Liver (tissue), 9 donors: Measurements from ENCODE around the gene BRI3. TPM values are rescaled to one million over a fixed set of nuclear protein-coding genes. Genes with fewer than 3 reads are reported as not detected.
A peak's percentile ranks its signal among the peaks of the same experiment; 100 is the strongest.

Experiments
- DNase-seq: peaks from one replicate; pipeline ENCODE4 v3.0.0-alpha.2; 2017; ENCODE audit warnings: low spot score
- H3K27ac ChIP-seq, 2 donors: one replicate each; pipeline ENCODE4 v1.7.0; 2013; ENCODE audit warnings: inconsistent platforms in 2 of 2, low read length in 2 of 2, control low read depth in 1 of 2, low read depth in 1 of 2, mild to moderate bottlenecking in 1 of 2
- H3K27me3 ChIP-seq, 4 donors: one replicate each; pipeline versions ENCODE4 v1.6.1 to v1.7.0; 2013; ENCODE audit warnings: low read length in 3 of 4, inconsistent platforms in 1 of 4, mild to moderate bottlenecking in 1 of 4, moderate library complexity in 1 of 4; ENCODE audit not compliant: control insufficient read depth in 4 of 4, insufficient read depth in 4 of 4
- H3K36me3 ChIP-seq, 4 donors: one replicate each; pipeline versions ENCODE4 v1.6.1 to v1.7.0; 2013; ENCODE audit warnings: low read length in 3 of 4, mild to moderate bottlenecking in 3 of 4, low read depth in 1 of 4, moderate library complexity in 1 of 4; ENCODE audit not compliant: control insufficient read depth in 4 of 4, insufficient read depth in 3 of 4
- H3K4me1 ChIP-seq, 4 donors: one replicate each; pipeline versions ENCODE4 v1.6.1 to v1.7.0; 2013; ENCODE audit warnings: low read length in 3 of 4, mild to moderate bottlenecking in 3 of 4, moderate library complexity in 1 of 4; ENCODE audit not compliant: control insufficient read depth in 4 of 4, insufficient read depth in 4 of 4
- H3K4me3 ChIP-seq, 3 donors: one replicate each; pipeline versions ENCODE4 v1.6.1 to v1.7.0; 2013; ENCODE audit warnings: low read length in 3 of 3, control low read depth in 1 of 3, low read depth in 1 of 3, mild to moderate bottlenecking in 1 of 3
- H3K9ac ChIP-seq, 2 donors: one replicate each; pipeline ENCODE4 v1.7.0; 2013; ENCODE audit warnings: low read length in 2 of 2, mild to moderate bottlenecking in 2 of 2, moderate library complexity in 2 of 2, control low read depth in 1 of 2, low read depth in 1 of 2
- H3K9me3 ChIP-seq, 4 donors: one replicate each; pipeline versions ENCODE4 v1.6.1 to v1.7.0; 2013; ENCODE audit warnings: low read length in 3 of 4; ENCODE audit not compliant: control insufficient read depth in 4 of 4
- FOXA1 ChIP-seq: IDR thresholded peaks from 2 replicates; pipeline ENCODE4 v1.6.1; 2016; ENCODE audit warnings: antibody characterized with exemption
- FOXA2 ChIP-seq: IDR thresholded peaks from 2 replicates; pipeline ENCODE4 v1.6.1; 2016; ENCODE audit warnings: antibody characterized with exemption
- GABPA ChIP-seq, 2 donors: IDR thresholded peaks in 1 of 2; conservative IDR thresholded peaks in 1 of 2; 2 replicates each; pipeline ENCODE4 v1.6.1; 2016; ENCODE audit warnings: antibody characterized with exemption in 2 of 2, mild to moderate bottlenecking in 1 of 2, moderate library complexity in 1 of 2
- HNF4A ChIP-seq, 2 donors: conservative IDR thresholded peaks; 2 replicates each; pipeline ENCODE4 v1.6.1; 2016; ENCODE audit warnings: antibody characterized with exemption in 2 of 2, mild to moderate bottlenecking in 2 of 2
- HNF4G ChIP-seq: IDR thresholded peaks from 2 replicates; pipeline ENCODE4 v1.6.1; 2016; ENCODE audit warnings: antibody characterized with exemption
- NR2F2 ChIP-seq: IDR thresholded peaks from 2 replicates; pipeline ENCODE4 v1.6.1; 2016; ENCODE audit warnings: antibody characterized with exemption
- RAD21 ChIP-seq, 2 donors: IDR thresholded peaks; 2 replicates each; pipeline ENCODE4 v1.6.1; 2016; ENCODE audit warnings: antibody characterized with exemption in 2 of 2, mild to moderate bottlenecking in 2 of 2
- REST ChIP-seq: IDR thresholded peaks from 2 replicates; pipeline ENCODE4 v1.6.1; 2016; ENCODE audit warnings: antibody characterized with exemption, mild to moderate bottlenecking
- RXRA ChIP-seq, 2 donors: IDR thresholded peaks; 2 replicates each; pipeline ENCODE4 v1.6.1; 2017 to 2018; ENCODE audit warnings: antibody characterized with exemption in 2 of 2, mild to moderate bottlenecking in 1 of 2
- SP1 ChIP-seq: IDR thresholded peaks from 2 replicates; pipeline ENCODE4 v1.6.1; 2018; ENCODE audit warnings: antibody characterized with exemption, mild to moderate bottlenecking
- TAF1 ChIP-seq: conservative IDR thresholded peaks from 2 replicates; pipeline ENCODE4 v1.6.1; 2016; ENCODE audit warnings: antibody characterized with exemption, mild to moderate bottlenecking
- YY1 ChIP-seq: IDR thresholded peaks from 2 replicates; pipeline ENCODE4 v1.6.1; 2016; ENCODE audit warnings: antibody characterized with exemption, mild to moderate bottlenecking
- WGBS: extraction: QIAGEN DNeasy Blood & Tissue Kit; methylation state at CpG from one replicate; pipeline ENCODE4 v1.1.7; 2013; 5-methylcytosine and 5-hydroxymethylcytosine counted together
- polyA plus RNA-seq, 2 donors: library from polyadenylated mRNA; stranded (reverse) in 1 of 2; unstranded in 1 of 2; fragments of 200-250 nt in 1 of 2; fragments of >200 nt in 1 of 2; fragmentation: Nextera tagmentation in 1 of 2; extraction: Ambion mirVana in 1 of 2; gene quantifications; one replicate each; pipeline versions ENCODE4 v1.2.1 to v1.2.3, GENCODE V29; 2013 to 2015
- total RNA-seq, 2 donors: library from RNA; depleted of rRNA; stranded (reverse); fragments of >200 nt; gene quantifications; one replicate each; pipeline ENCODE4 v1.2.3, GENCODE V29; 2014
- TF ChIP-seq, protein P1 (sequence below): IDR thresholded peaks from 2 replicates; pipeline ENCODE4 v1.6.1; 2016; ENCODE audit warnings: antibody characterized with exemption
- donor health status: healthy.
- donor health status: healthy.
- donor health status: healthy.
- donor health status: healthy.
- donor health status: healthy.

Gene BRI3
- total and polyA plus RNA-seq, 4 donors: 14.0 to 80.4 (median 49.7) TPM

GRCh38 chr7:98278408-98278807, 3.1 kb upstream of the BRI3 start:
- no peak for TF ChIP-seq RXRA (IDR thresholded peaks at IDR 0.05)
- no peak for TF ChIP-seq HNF4G
- TF ChIP-seq REST: no peak
- no peaks in the 10 kb centered on the region for H3K36me3 ChIP-seq
- 96% methylated on average over 5 of the region's 5 CpGs for WGBS
- no peak overlapping the region for H3K4me3 ChIP-seq
- peaks cover 3 to 29% (median 22%) of the 10 kb centered on the region in 4 donors for H3K4me1 ChIP-seq
- H3K9ac ChIP-seq: no peak overlapping the region
- H3K27ac ChIP-seq: peak overlapping the region in 1 of 2 donors; percentile 40
- DNase-seq: no peak
- H3K27me3 ChIP-seq: no peaks in the 10 kb centered on the region
- no peaks in the 10 kb centered on the region for H3K9me3 ChIP-seq

GRCh38 chr7:98278936-98279335, 2.5 kb upstream of the BRI3 start:
- no peaks in the 10 kb centered on the region for H3K9me3 ChIP-seq
- WGBS: 66% methylated on average over 4 of the region's 4 CpGs
- no peak overlapping the region for H3K9ac ChIP-seq
- no peaks in the 10 kb centered on the region for H3K27me3 ChIP-seq
- TF ChIP-seq TAF1: no peak
- TF ChIP-seq HNF4A (conservative IDR thresholded peaks at IDR 0.05): no peak
- no peak for TF ChIP-seq RXRA (IDR thresholded peaks at IDR 0.05)
- TF ChIP-seq GABPA (IDR thresholded peaks at IDR 0.05 in 1 of 2, conservative IDR thresholded peaks at IDR 0.05 in 1 of 2): no peak
- H3K36me3 ChIP-seq: no peaks in the 10 kb centered on the region
- H3K27ac ChIP-seq: no peak overlapping the region
- no peak for DNase-seq
- H3K4me3 ChIP-seq: no peak overlapping the region
- peaks cover 8 to 34% (median 28%) of the 10 kb centered on the region in 4 donors for H3K4me1 ChIP-seq

DNA sequence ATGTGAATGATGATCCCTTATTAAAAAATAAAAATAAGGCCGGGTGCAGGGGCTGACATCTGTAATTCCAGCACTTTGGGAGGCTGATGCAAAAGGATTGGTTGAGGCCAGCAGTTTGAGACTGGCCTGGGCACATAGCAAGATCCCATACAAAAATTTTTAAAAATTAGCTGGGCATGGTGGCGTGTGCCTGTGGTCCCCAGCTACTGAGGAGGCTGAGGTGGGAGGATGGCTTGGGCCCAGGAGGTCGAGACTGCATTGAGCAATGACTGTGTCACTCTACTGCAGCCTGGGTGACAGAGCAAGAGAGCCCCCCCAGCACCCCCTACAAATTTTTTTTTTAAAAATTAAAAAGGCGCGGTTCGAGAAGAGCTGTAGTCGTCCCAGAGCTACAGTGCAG, 1.2 kb upstream of the BRI3 start:
- Histone ChIP-seq H3K4me3 (peak overlapping the region in 1 of 3 donors; percentile 88), H3K27ac (peak overlapping the region; percentile 94 to 99), H3K36me3 (no peaks in the 10 kb centered on the region), H3K27me3 (no peaks in the 10 kb centered on the region), H3K9me3 (no peaks in the 10 kb centered on the region), H3K4me1 (peaks cover 19 to 48% (median 41%) of the 10 kb centered on the region in 4 donors), H3K9ac (peak overlapping the region in 1 of 2 donors; percentile 89)
- no peak for TF ChIP-seq NR2F2
- TF ChIP-seq SP1: no peak
- TF ChIP-seq, protein P1, sequence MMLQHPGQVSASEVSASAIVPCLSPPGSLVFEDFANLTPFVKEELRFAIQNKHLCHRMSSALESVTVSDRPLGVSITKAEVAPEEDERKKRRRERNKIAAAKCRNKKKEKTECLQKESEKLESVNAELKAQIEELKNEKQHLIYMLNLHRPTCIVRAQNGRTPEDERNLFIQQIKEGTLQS: no peak
- no peak for TF ChIP-seq YY1
- TF ChIP-seq FOXA2: no peak
- no peak for TF ChIP-seq REST
- no peak for TF ChIP-seq HNF4G
- TF ChIP-seq FOXA1: no peak
- TF ChIP-seq RAD21 (IDR thresholded peaks at IDR 0.05): no peak
- DNase-seq: no peak
- 36% methylated on average over 7 of the region's 7 CpGs for WGBS
